Endodermal cell (in vitro differentiated cells): ENCODE results near the gene SERPINB11. TPM values are rescaled to one million over a fixed set of nuclear protein-coding genes. Genes with fewer than 3 reads are reported as not detected.

ENCODE experiments used
- DNase-seq: peaks from one replicate; pipeline ENCODE4 v3.0.0-alpha.2; 2017
- H3K27ac ChIP-seq: 2 replicates; pipeline ENCODE4 v1.5.1; 2013; ENCODE audit warnings: mild to moderate bottlenecking, low read depth, low read length, moderate library complexity
- H3K27me3 ChIP-seq: 2 replicates; pipeline ENCODE4 v1.6.1; 2013; ENCODE audit warnings: mild to moderate bottlenecking, low read length, moderate library complexity; ENCODE audit not compliant: insufficient read depth, control insufficient read depth, poor library complexity, severe bottlenecking
- H3K36me3 ChIP-seq: 2 replicates; pipeline ENCODE4 v1.7.0; 2013; ENCODE audit warnings: mild to moderate bottlenecking, low read length, moderate library complexity; ENCODE audit not compliant: control insufficient read depth, insufficient read depth
- H3K4me1 ChIP-seq: one replicate; pipeline ENCODE4 v1.7.0; 2013; ENCODE audit warnings: low read length; ENCODE audit not compliant: control insufficient read depth, insufficient read depth
- H3K4me3 ChIP-seq: 2 replicates; pipeline ENCODE4 v1.5.1; 2013; ENCODE audit warnings: mild to moderate bottlenecking, low read length, moderate library complexity
- H3K9ac ChIP-seq: 2 replicates; pipeline ENCODE4 v1.6.1; 2013; ENCODE audit warnings: mild to moderate bottlenecking, low read length, moderate library complexity; ENCODE audit not compliant: poor library complexity, severe bottlenecking; ENCODE audit errors: extremely low read depth
- H3K9me3 ChIP-seq: 2 replicates; pipeline ENCODE4 v1.6.1; 2013; ENCODE audit warnings: mild to moderate bottlenecking, low read length, moderate library complexity; ENCODE audit not compliant: control insufficient read depth
- H3K27ac Mint-ChIP-seq: 2 replicates; pipeline ENCODE4 v1.8.0; 2020; ENCODE audit warnings: mixed read lengths
- H3K27me3 Mint-ChIP-seq: 2 replicates; pipeline ENCODE4 v1.8.0; 2021; ENCODE audit warnings: mild to moderate bottlenecking, mixed read lengths; ENCODE audit not compliant: insufficient read depth
- H3K36me3 Mint-ChIP-seq: 2 replicates; pipeline ENCODE4 v1.8.0; 2020; ENCODE audit warnings: low read depth, mixed read lengths
- H3K4me1 Mint-ChIP-seq: 2 replicates; pipeline ENCODE4 v1.8.0; 2020; ENCODE audit warnings: mixed read lengths
- H3K4me3 Mint-ChIP-seq: 2 replicates; pipeline ENCODE4 v1.8.0; 2020; ENCODE audit warnings: mild to moderate bottlenecking, moderate library complexity, mixed read lengths
- H3K9me3 Mint-ChIP-seq: 2 replicates; pipeline ENCODE4 v1.8.0; 2020; ENCODE audit warnings: mild to moderate bottlenecking, mixed read lengths
- WGBS, 2 experiments: methylation state at CpG; one replicate each; pipeline versions ENCODE4 v1.1.5 to v1.1.7; 2013; ENCODE audit warnings: missing lambda C conversion rate in 2 of 2, mixed read lengths in 1 of 2; ENCODE audit not compliant: insufficient coverage in 1 of 2, insufficient read length in 1 of 2; 5-methylcytosine and 5-hydroxymethylcytosine counted together
- total RNA-seq, 2 donors: library from RNA; stranded (reverse); fragmentation: NEBNext Ultra II Directional in 1 of 2; extraction: Animal tissue kit (Norgen Biotek cat#: 25700) in 1 of 2; gene quantifications; 2 replicates in 1 of 2; 3 replicates in 1 of 2; pipeline ENCODE4 v1.2.1, GENCODE V29; 2021
- TF ChIP-seq, protein P1 (sequence below): fragments of 200-600 bp; sonication (generic); conservative IDR thresholded peaks from 2 replicates; pipeline ENCODE4 v1.5.0; 2021; ENCODE audit warnings: antibody characterized with exemption, mild to moderate bottlenecking

SERPINB11 gene
- total RNA-seq, 2 donors from 2014 or later = not detected

DNA sequence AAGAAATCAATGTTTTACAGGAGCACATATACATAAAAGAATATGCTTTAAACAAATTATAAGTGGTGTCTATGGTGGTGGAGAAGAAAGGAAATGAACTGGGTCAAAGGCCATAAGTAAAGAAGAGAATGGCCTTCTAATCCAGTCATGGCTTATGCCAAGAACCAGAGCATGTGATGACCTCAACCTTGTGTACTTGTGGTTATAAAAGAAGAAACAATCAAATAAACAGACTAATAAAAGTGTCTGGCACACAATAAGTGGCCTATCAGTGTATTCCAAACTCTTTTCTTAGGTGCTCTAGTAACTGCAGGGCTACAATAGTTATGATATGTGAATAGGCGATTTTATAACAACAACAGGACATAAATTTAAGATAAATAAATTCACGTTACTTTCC lies 2.6 kb downstream of the SERPINB11 start:
- Mint-ChIP-seq H3K36me3 (no peaks in the 10 kb centered on the region), H3K27me3 (no peaks in the 10 kb centered on the region), H3K4me3 (no peak overlapping the region), H3K27ac (no peak overlapping the region), H3K4me1 (no peaks in the 10 kb centered on the region), H3K9me3 (no peaks in the 10 kb centered on the region)
- Histone ChIP-seq H3K9ac (no peak overlapping the region), H3K9me3 (no peaks in the 10 kb centered on the region), H3K36me3 (no peaks in the 10 kb centered on the region), H3K4me3 (no peak overlapping the region), H3K27me3 (no peaks in the 10 kb centered on the region), H3K4me1 (no peaks in the 10 kb centered on the region), H3K27ac (no peak overlapping the region)
- 91% methylated on average over 1 of the region's 2 CpGs; no CpG with 5 or more reads in 1 of the 2 experiments for WGBS, 2 experiments
- DNase-seq = no peak
- TF ChIP-seq, protein P1, sequence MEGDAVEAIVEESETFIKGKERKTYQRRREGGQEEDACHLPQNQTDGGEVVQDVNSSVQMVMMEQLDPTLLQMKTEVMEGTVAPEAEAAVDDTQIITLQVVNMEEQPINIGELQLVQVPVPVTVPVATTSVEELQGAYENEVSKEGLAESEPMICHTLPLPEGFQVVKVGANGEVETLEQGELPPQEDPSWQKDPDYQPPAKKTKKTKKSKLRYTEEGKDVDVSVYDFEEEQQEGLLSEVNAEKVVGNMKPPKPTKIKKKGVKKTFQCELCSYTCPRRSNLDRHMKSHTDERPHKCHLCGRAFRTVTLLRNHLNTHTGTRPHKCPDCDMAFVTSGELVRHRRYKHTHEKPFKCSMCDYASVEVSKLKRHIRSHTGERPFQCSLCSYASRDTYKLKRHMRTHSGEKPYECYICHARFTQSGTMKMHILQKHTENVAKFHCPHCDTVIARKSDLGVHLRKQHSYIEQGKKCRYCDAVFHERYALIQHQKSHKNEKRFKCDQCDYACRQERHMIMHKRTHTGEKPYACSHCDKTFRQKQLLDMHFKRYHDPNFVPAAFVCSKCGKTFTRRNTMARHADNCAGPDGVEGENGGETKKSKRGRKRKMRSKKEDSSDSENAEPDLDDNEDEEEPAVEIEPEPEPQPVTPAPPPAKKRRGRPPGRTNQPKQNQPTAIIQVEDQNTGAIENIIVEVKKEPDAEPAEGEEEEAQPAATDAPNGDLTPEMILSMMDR = no peak

DNA sequence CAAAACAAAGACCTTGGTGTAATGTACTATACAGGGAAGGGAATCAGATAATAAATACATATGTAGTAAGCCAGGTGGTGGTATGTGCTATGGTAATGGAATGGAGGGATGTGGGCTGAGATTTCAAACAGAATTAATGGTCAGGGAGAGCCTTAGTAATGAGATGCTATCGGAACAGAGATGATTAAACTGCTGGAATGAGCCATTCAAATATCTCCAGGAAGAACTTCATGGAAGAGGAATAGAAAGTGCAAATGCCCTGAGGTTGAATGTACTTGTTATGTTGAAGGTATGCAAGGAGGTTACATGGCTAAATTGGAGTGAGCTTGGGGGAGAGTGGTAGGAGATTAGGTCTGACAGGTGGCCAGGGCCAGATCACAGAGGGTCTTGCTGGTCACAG lies 5.1 kb downstream of the SERPINB11 start:
- H3K27me3 Mint-ChIP-seq = no peaks in the 10 kb centered on the region
- H3K36me3 Mint-ChIP-seq = no peaks in the 10 kb centered on the region
- 90 to 92% methylated on average over 1 of the region's 1 CpG for WGBS, 2 experiments
- peaks cover 8% of the 10 kb centered on the region for H3K9me3 ChIP-seq
- no peaks in the 10 kb centered on the region for H3K4me1 Mint-ChIP-seq
- no peak overlapping the region for H3K9ac ChIP-seq
- no peak overlapping the region for H3K4me3 ChIP-seq
- TF ChIP-seq, protein P1 = no peak
- H3K4me3 Mint-ChIP-seq = no peak overlapping the region
- H3K27me3 ChIP-seq = no peaks in the 10 kb centered on the region
- H3K36me3 ChIP-seq = no peaks in the 10 kb centered on the region
- H3K27ac ChIP-seq = no peak overlapping the region
- no peak overlapping the region for H3K27ac Mint-ChIP-seq
- H3K4me1 ChIP-seq = no peaks in the 10 kb centered on the region
- no peak for DNase-seq
- H3K9me3 Mint-ChIP-seq = peaks cover 9% of the 10 kb centered on the region

DNA sequence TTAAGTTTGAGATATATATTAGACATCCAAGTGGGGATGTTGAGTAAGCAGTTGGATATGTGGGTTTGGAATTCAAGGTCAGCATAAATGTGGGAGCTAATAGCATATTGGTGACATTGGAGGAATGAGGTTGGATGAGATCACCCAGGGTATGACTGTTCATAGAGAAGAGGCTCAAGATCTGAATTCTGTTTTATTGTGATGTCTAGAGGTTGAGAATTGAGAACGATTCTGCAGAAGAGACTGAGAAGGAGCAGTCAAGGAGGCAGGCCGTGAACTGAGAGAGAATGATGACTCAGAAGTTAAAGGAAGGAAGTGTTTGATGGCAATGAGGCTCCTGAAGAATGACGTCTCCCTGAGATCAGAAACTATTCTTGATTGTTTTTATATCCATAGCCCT lies 5.9 kb downstream of the SERPINB11 start:
- Mint-ChIP-seq H3K4me1 (no peaks in the 10 kb centered on the region), H3K36me3 (no peaks in the 10 kb centered on the region), H3K4me3 (no peak overlapping the region), H3K9me3 (peaks cover 17% of the 10 kb centered on the region), H3K27ac (no peak overlapping the region), H3K27me3 (no peaks in the 10 kb centered on the region)
- Histone ChIP-seq H3K4me3 (no peak overlapping the region), H3K36me3 (no peaks in the 10 kb centered on the region), H3K9me3 (peaks cover 16% of the 10 kb centered on the region), H3K27me3 (no peaks in the 10 kb centered on the region), H3K4me1 (no peaks in the 10 kb centered on the region), H3K27ac (no peak overlapping the region), H3K9ac (no peak overlapping the region)
- WGBS, 2 experiments = 77 to 100% methylated on average over 3 of the region's 3 CpGs
- TF ChIP-seq, protein P1 = no peak
- DNase-seq = no peak
